PC-9 (cell line): ENCODE results near the gene RASSF4. TPM values are rescaled to one million over a fixed set of nuclear protein-coding genes. Genes with fewer than 3 reads are reported as not detected.

ENCODE experiments used
- BruUV-seq: library from RNA; stranded (reverse); fragments of 400-500 nt; replicated peaks from 2 replicates; lab custom pipeline; 2021; lab: Mats Ljungman, UMichigan
- CTCF ChIA-PET: fragments of 300-600 bp; sonication (Branson Sonifier 250); formaldehyde crosslinking; loops from one replicate; lab custom pipeline; 2022; ENCODE audit warnings: antibody characterized with exemption; lab: Charles Lee
- POLR2A ChIA-PET: fragments of 300-600 bp; sonication (Branson Sonifier 250); formaldehyde crosslinking; loops from one replicate; lab custom pipeline; 2022; ENCODE audit warnings: antibody characterized with exemption; ENCODE audit not compliant: unreplicated experiment; lab: Charles Lee
- DNase-seq, 2 experiments: peaks; one replicate each; pipeline versions ENCODE4 v3.0.0 to v3.0.0-alpha.2; 2015 to 2022; ENCODE audit warnings: mixed read lengths in 1 of 2
- H2AFZ ChIP-seq: fragments of 200-600 bp; sonication (generic); 2 replicates; pipeline ENCODE4 v1.8.1; 2017; ENCODE audit warnings: antibody characterized with exemption
- H3F3A ChIP-seq: fragments of 200-600 bp; sonication (generic); 2 replicates; pipeline ENCODE4 v1.8.1; 2017; ENCODE audit warnings: antibody characterized with exemption, mild to moderate bottlenecking, low read depth; ENCODE audit not compliant: insufficient read depth
- H3K27ac ChIP-seq: fragments of 200-600 bp; sonication (generic); 2 replicates; pipeline ENCODE4 v1.6.1; 2016; ENCODE audit warnings: mixed run types
- H3K27me3 ChIP-seq: fragments of 200-600 bp; sonication (generic); 2 replicates; pipeline ENCODE4 v1.6.1; 2016; ENCODE audit warnings: low read depth, mixed run types; ENCODE audit not compliant: insufficient read depth
- H3K36me3 ChIP-seq: fragments of 200-600 bp; sonication (generic); 2 replicates; pipeline ENCODE4 v1.6.1; 2016; ENCODE audit warnings: low read depth, mixed run types
- H3K4me1 ChIP-seq: fragments of 200-600 bp; sonication (generic); replicated peaks from 2 replicates; pipeline ENCODE4 v1.6.1; 2016; ENCODE audit warnings: mixed run types; ENCODE audit not compliant: insufficient read depth
- H3K4me2 ChIP-seq: fragments of 200-600 bp; sonication (generic); 2 replicates; pipeline ENCODE4 v1.6.1; 2017; ENCODE audit warnings: mixed run types
- H3K4me3 ChIP-seq: fragments of 200-600 bp; sonication (generic); 2 replicates; pipeline ENCODE4 v1.6.1; 2016; ENCODE audit warnings: mixed run types
- H3K79me2 ChIP-seq: fragments of 200-600 bp; sonication (generic); 2 replicates; pipeline ENCODE4 v1.6.1; 2017; ENCODE audit warnings: low read depth, mixed run types
- H3K9me2 ChIP-seq: fragments of 200-600 bp; sonication (generic); 2 replicates; pipeline ENCODE4 v1.8.1; 2017; ENCODE audit warnings: mild to moderate bottlenecking; ENCODE audit not compliant: insufficient read depth
- H3K9me3 ChIP-seq: fragments of 200-600 bp; sonication (generic); 2 replicates; pipeline ENCODE4 v1.8.1; 2016; ENCODE audit warnings: low read depth; ENCODE audit not compliant: insufficient read depth
- H4K20me1 ChIP-seq: fragments of 200-600 bp; sonication (generic); 2 replicates; pipeline ENCODE4 v1.8.1; 2017; ENCODE audit not compliant: insufficient read depth
- EZH2 ChIP-seq: fragments of 200-600 bp; sonication (generic); IDR thresholded peaks from 2 replicates; pipeline ENCODE4 v1.8.0; 2017; ENCODE audit warnings: antibody characterized with exemption, low read depth
- intact Hi-C: fragments of 100-400 bp; cut with micrococcal nuclease; formaldehyde crosslinking; loops from one replicate; pipeline ENCODE4 v1.10.0; 2022; ENCODE audit not compliant: unreplicated experiment
- total RNA-seq: library from RNA; stranded (reverse); gene quantifications from 2 replicates; pipeline ENCODE4 v1.2.3, GENCODE V29; 2021
- TF ChIP-seq, protein P1 (sequence below): fragments of 200-600 bp; sonication (generic); conservative IDR thresholded peaks from 2 replicates; pipeline ENCODE4 v1.6.1; 2017; ENCODE audit warnings: mixed run types, antibody characterized with exemption, mild to moderate bottlenecking, moderate library complexity

The RASSF4 gene
- total RNA-seq, 1 experiment from 2014 or later: 6.5 TPM

DNA sequence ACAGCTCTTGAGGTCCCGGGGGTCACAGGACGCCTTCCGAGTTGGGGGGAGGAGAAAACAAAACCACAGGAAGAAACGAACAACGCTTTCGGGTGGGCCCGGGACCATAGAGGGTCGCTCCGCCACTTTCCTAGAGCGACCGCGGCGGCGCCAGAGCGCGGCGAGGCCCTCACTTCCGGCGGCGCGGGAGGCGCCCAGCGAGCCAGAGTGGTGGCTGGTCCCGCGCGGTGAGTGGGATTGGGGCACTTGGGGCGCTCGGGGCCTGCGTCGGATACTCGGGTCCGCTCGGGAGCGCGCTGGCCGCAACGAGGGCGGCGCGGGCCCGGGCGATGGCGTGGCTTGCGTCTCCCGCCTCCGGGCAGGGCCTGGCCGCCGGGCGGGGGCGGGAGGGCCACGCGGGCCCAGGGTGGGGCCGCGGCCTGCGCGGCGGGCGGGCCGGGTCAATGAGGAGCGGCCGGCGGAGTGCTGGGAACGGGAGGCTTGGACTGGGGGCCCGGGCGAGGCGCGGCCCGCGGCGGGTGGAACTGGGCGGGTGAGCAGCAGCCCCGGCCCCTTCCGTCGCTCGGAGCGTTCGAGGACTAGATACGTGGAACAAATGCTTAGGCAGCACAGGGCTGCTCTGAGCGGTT lies 41.3 kb downstream of the RASSF4 start, which contains the start of gene ZNF22:
Gene ZNF22 (plus strand): TSS at position 172 of the 629 bp plus-strand sequence. CDS start 2,446 bp downstream, outside the sequence.
- H2AFZ ChIP-seq: peak within 1 kb of the TSS; percentile 81
- H3K4me2 ChIP-seq: peak within 1 kb of the TSS; percentile 93
- H3K9me3 ChIP-seq: peaks cover 15% of the 10 kb centered on the region
- no peaks in the 10 kb centered on the region for H4K20me1 ChIP-seq
- H3K4me3 ChIP-seq: peak within 1 kb of the TSS; percentile 65
- peaks cover 29% of the 10 kb centered on the region; the same call in 1 of the 2 replicates for H3K36me3 ChIP-seq
- peaks cover 22% of the 10 kb centered on the region for H3F3A ChIP-seq
- no peaks in the 10 kb centered on the region for H3K9me2 ChIP-seq
- H3K27ac ChIP-seq: peak within 1 kb of the TSS; percentile 60
- ChIA-PET POLR2A (interaction anchor here (1.2 kb wide), 1 partner anchor 22 kb away, joined by 13 read pairs; the partner anchor contains the start of gene DEPP1), CTCF (interaction anchor here (0.7 to 1.2 kb wide), 5 partner anchors 20 to 1005 kb away, joined by 3 to 15 read pairs (median 6); no protein-coding TSS in a partner anchor)
- H3K27me3 ChIP-seq: no peaks in the 10 kb centered on the region
- no TSS peak for BruUV-seq
- DNase-seq: peak; percentile 35 to 67
- TF ChIP-seq, protein P1, sequence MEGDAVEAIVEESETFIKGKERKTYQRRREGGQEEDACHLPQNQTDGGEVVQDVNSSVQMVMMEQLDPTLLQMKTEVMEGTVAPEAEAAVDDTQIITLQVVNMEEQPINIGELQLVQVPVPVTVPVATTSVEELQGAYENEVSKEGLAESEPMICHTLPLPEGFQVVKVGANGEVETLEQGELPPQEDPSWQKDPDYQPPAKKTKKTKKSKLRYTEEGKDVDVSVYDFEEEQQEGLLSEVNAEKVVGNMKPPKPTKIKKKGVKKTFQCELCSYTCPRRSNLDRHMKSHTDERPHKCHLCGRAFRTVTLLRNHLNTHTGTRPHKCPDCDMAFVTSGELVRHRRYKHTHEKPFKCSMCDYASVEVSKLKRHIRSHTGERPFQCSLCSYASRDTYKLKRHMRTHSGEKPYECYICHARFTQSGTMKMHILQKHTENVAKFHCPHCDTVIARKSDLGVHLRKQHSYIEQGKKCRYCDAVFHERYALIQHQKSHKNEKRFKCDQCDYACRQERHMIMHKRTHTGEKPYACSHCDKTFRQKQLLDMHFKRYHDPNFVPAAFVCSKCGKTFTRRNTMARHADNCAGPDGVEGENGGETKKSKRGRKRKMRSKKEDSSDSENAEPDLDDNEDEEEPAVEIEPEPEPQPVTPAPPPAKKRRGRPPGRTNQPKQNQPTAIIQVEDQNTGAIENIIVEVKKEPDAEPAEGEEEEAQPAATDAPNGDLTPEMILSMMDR: no peak
- TF ChIP-seq EZH2: no peak
- intact Hi-C loops: loop anchor here (1.0 to 10.0 kb wide), 4 partner anchors 23 to 374 kb away; partner anchors contain the start of genes ALOX5 and DEPP1
- peaks cover 8% of the 10 kb centered on the region for H3K79me2 ChIP-seq
- H3K4me1 ChIP-seq: peaks cover 41% of the 10 kb centered on the region

DNA sequence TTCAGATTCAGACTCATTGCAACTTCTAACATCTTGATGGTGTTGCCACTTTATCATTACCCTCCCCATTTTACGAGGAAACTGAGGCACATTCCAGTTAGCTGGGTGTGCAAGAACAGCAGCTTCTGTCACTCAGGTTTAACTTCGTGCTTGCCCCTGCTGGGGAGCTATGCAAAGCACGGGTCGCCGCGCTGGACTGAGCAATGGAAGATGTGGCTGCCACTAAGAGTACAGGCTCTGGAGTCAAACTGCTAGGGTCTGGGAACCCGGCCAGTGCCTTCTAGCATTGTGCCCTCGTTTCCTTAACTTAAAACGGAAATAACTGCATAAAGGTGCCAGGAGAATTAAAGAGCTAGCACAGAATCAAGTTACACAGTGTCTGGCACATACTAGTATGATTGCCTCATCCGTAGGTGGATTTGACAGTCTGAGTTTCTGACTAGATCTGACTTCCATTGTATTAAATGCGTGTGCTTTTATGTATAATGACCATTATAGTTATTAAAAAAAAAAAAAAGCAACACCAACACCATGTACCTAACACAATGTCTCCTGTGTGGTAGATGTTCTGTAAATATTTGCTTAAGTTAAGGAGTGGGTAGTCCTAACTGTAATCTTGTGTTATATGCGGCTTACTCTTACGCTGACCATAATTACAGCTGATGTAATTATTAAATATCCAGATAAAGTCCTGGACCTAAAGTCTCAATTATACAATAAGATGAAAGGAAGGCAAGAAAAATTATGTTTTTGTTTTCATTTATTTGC lies 42.0 kb downstream of the RASSF4 start:
- Histone ChIP-seq H3K4me3 (peak overlapping the region; percentile 65), H3K4me2 (peak overlapping the region; percentile 93), H3K9me2 (no peaks in the 10 kb centered on the region), H3K36me3 (peaks cover 29% of the 10 kb centered on the region; the same call in 1 of the 2 replicates), H4K20me1 (no peaks in the 10 kb centered on the region), H3F3A (peaks cover 15% of the 10 kb centered on the region), H3K79me2 (peaks cover 8% of the 10 kb centered on the region), H3K9me3 (peaks cover 15% of the 10 kb centered on the region), H3K27me3 (no peaks in the 10 kb centered on the region), H3K27ac (peak overlapping the region; percentile 60), H3K4me1 (peaks cover 34% of the 10 kb centered on the region), H2AFZ (peak overlapping the region; percentile 73)
- peak; percentile 63 to 79 for DNase-seq
- TF ChIP-seq, protein P1: 0 out of 2 replicates have a peak, but pooled peaks have one; percentile 29
- no peak for TF ChIP-seq EZH2
- ChIA-PET CTCF (interaction anchor here (0.7 to 1.2 kb wide), 4 partner anchors 21 to 1004 kb away, joined by 3 to 15 read pairs (median 6); no protein-coding TSS in a partner anchor), POLR2A (interaction anchor here (0.6 to 1.2 kb wide), 5 partner anchors 21 to 1021 kb away, joined by 3 to 13 read pairs (median 4); partner anchors contain the start of gene DEPP1)
- BruUV-seq: TSS peak; percentile 33
- intact Hi-C loops: loop anchor here (1.0 to 10.0 kb wide), 4 partner anchors 23 to 373 kb away; partner anchors contain the start of genes ALOX5 and DEPP1
